GM18907 (cell line): ENCODE data around the gene HMOX1.
"Not testable (repeated sequence)": the region's sequence is repeated elsewhere in the genome, so short reads cannot be mapped to it uniquely, and the experiment has no call there.

Experiments used
- ATAC-seq: cut with Tn5 transposase; IDR thresholded peaks from one replicate; pipeline ENCODE4 v1.9.1; 2021; ENCODE audit warnings: mild to moderate bottlenecking, moderate library complexity; ENCODE audit not compliant: unreplicated experiment

The HMOX1 gene

GRCh38 chr22:35378621-35379020 lies 2.3 kb upstream of the HMOX1 start:
- no peak for ATAC-seq

- no peak for ATAC-seq
Observed at GRCh38 chr22:35379146-35379993, 1.5 kb upstream of the HMOX1 start.

GRCh38 chr22:35380013-35380412 lies 883 bp upstream of the HMOX1 start:
- no peak for ATAC-seq

- ATAC-seq = no peak
Observed at GRCh38 chr22:35381424-35382009, 621 bp downstream of the HMOX1 start.

GRCh38 chr22:35383679-35384071 lies 2.8 kb downstream of the HMOX1 start:
- no peak for ATAC-seq

- no peak for ATAC-seq
Observed at GRCh38 chr22:35384527-35384926, 3.6 kb downstream of the HMOX1 start.

- no peak for ATAC-seq
Observed at GRCh38 chr22:35384975-35385588, 4.2 kb downstream of the HMOX1 start.

- ATAC-seq = no peak
Observed at GRCh38 chr22:35386670-35387288, 5.9 kb downstream of the HMOX1 start.

- no peak for ATAC-seq
Observed at GRCh38 chr22:35390933-35391332, 10.0 kb downstream of the HMOX1 start.

- no peak for ATAC-seq
Observed at GRCh38 chr22:35392357-35392756, 11.5 kb downstream of the HMOX1 start.

- no peak for ATAC-seq
Observed at GRCh38 chr22:35393116-35394010, 12.5 kb downstream of the HMOX1 start.

GRCh38 chr22:35394011-35394312 lies 13.1 kb downstream of the HMOX1 start:
- no peak for ATAC-seq

GRCh38 chr22:35394810-35395563 lies 14.1 kb downstream of the HMOX1 start:
- ATAC-seq = no peak

- ATAC-seq = not testable (repeated sequence)
Observed at GRCh38 chr22:35396622-35397021, 15.7 kb downstream of the HMOX1 start.

- no peak for ATAC-seq
Observed at GRCh38 chr22:35397095-35397904, 16.4 kb downstream of the HMOX1 start.

GRCh38 chr22:35398591-35398973 lies 17.7 kb downstream of the HMOX1 start:
- no peak for ATAC-seq

GRCh38 chr22:35399114-35399677 lies 18.3 kb downstream of the HMOX1 start:
- ATAC-seq = peak; percentile 9

- peak; percentile 91 for ATAC-seq
Observed at GRCh38 chr22:35399678-35400500, 19.0 kb downstream of the HMOX1 start, which contains the start of gene MCM5. TSS of gene MCM5 (plus strand) at chr22:35400140. CDS start at chr22:35400439, 299 bp downstream.
